Panc1 (cell line): ENCODE data around the gene KIF1A. TPM values are rescaled to one million over a fixed set of nuclear protein-coding genes. Genes with fewer than 3 reads are reported as not detected.
A peak's percentile ranks its signal among the peaks of the same experiment; 100 is the strongest.

Experiments used
- ATAC-seq: fragments of 200-7000 bp; cut with Tn5 transposase; 2 replicates; pipeline ENCODE4 v1.9.1; 2020; ENCODE audit warnings: mild to moderate bottlenecking, moderate library complexity
- BruUV-seq: library from RNA; stranded (reverse); fragments of 400-500 nt; replicated peaks from 2 replicates; lab custom pipeline; 2021; lab: Mats Ljungman, UMichigan
- CTCF ChIA-PET: fragments of 300-600 bp; sonication (Branson Sonifier 250); formaldehyde crosslinking; loops from one replicate; lab custom pipeline; 2022; ENCODE audit warnings: antibody characterized with exemption; lab: Charles Lee
- POLR2A ChIA-PET: fragments of 300-600 bp; sonication (Branson Sonifier 250); formaldehyde crosslinking; loops from one replicate; lab custom pipeline; 2022; ENCODE audit warnings: antibody characterized with exemption; lab: Charles Lee
- DNase-seq: peaks from one replicate; pipeline ENCODE4 v3.0.0-alpha.2; 2010; ENCODE audit warnings: low read depth, low spot score
- H3K27ac ChIP-seq: 2 replicates; pipeline ENCODE4 v1.5.1; 2011; ENCODE audit warnings: mild to moderate bottlenecking, low read length, inconsistent platforms
- H3K27me3 ChIP-seq: fragments of 200-500 bp; sonication (Bioruptor generic); 2 replicates; pipeline ENCODE4 v1.6.0; 2014; ENCODE audit warnings: low read length, inconsistent platforms; ENCODE audit not compliant: control insufficient read depth, insufficient read depth
- H3K36me3 ChIP-seq: fragments of 200-500 bp; sonication (Bioruptor generic); 2 replicates; pipeline ENCODE4 v1.5.1; 2014; ENCODE audit warnings: inconsistent platforms, mild to moderate bottlenecking, low read length, moderate library complexity; ENCODE audit not compliant: control insufficient read depth, insufficient read depth
- H3K4me1 ChIP-seq: 2 replicates; pipeline ENCODE4 v1.5.1; 2011; ENCODE audit warnings: inconsistent platforms, mild to moderate bottlenecking, low read length, moderate library complexity; ENCODE audit not compliant: control insufficient read depth, insufficient read depth
- H3K4me3 ChIP-seq, 2 experiments: 2 replicates each; pipeline ENCODE4 v1.5.1; 2011 to 2012; ENCODE audit warnings: low read depth in 2 of 2, low read length in 2 of 2, mild to moderate bottlenecking in 2 of 2, inconsistent platforms in 1 of 2, moderate library complexity in 1 of 2
- H3K9me3 ChIP-seq: fragments of 200-500 bp; sonication (Bioruptor generic); 2 replicates; pipeline ENCODE4 v1.5.1; 2014; ENCODE audit warnings: low read depth, mild to moderate bottlenecking, inconsistent platforms, low read length, moderate library complexity; ENCODE audit not compliant: control insufficient read depth, insufficient read depth
- CTCF ChIP-seq: fragments of 450-650 bp; IDR thresholded peaks from 2 replicates; pipeline ENCODE4 v1.5.1; 2017; ENCODE audit warnings: mild to moderate bottlenecking
- POLR2AphosphoS5 ChIP-seq: IDR thresholded peaks from 2 replicates; pipeline ENCODE4 v1.6.1; 2012; ENCODE audit warnings: mild to moderate bottlenecking, low read depth, low read length, moderate library complexity
- REST ChIP-seq, 2 experiments: IDR thresholded peaks; 2 replicates each; pipeline ENCODE4 v1.6.1; 2011 to 2012; ENCODE audit warnings: low read depth in 2 of 2, control low read depth in 1 of 2, low read length in 1 of 2, mild to moderate bottlenecking in 1 of 2, moderate library complexity in 1 of 2; ENCODE audit not compliant: insufficient read depth in 1 of 2
- SIN3A ChIP-seq: IDR thresholded peaks from 2 replicates; pipeline ENCODE4 v1.6.1; 2012; ENCODE audit warnings: low read depth, mild to moderate bottlenecking, low read length, moderate library complexity, borderline replicate concordance; ENCODE audit not compliant: insufficient read depth
- TCF7L2 ChIP-seq: IDR thresholded peaks from 2 replicates; pipeline ENCODE4 v1.6.1; 2011; ENCODE audit warnings: mild to moderate bottlenecking, low read depth, low read length, inconsistent platforms
- in situ Hi-C: cut with HindIII; loops from 2 replicates; pipeline ENCODE4 v1.10.0; 2016; ENCODE audit warnings: low sequenced_read_pairs, low pct_unique_long_range_greater_than_20kb
- intact Hi-C: fragments of 100-400 bp; cut with micrococcal nuclease; formaldehyde crosslinking; loops from one replicate; pipeline ENCODE4 v1.10.0; 2022; ENCODE audit not compliant: unreplicated experiment
- total RNA-seq: library from RNA; stranded (reverse); gene quantifications from one replicate; pipeline ENCODE4 v1.2.1, GENCODE V29; 2021; ENCODE audit not compliant: unreplicated experiment

Gene KIF1A
- total RNA-seq, 1 experiment from 2014 or later, result 132 TPM

- in situ Hi-C loops, result no loop called here
Observed at GRCh38 chr2:240840435-240841060, 20.5 kb upstream of the KIF1A start.

More at GRCh38 chr2:240840435-240841060, 20.5 kb upstream of the KIF1A start:
- H3K4me1 ChIP-seq, result no peaks in the 10 kb centered on the region
- 0 out of 2 replicates have a peak, but pooled peaks cover 2% of the 10 kb centered on the region for H3K27me3 ChIP-seq
- no peak overlapping the region for H3K4me3 ChIP-seq
- no peak overlapping the region for H3K27ac ChIP-seq
- H3K9me3 ChIP-seq, result no peaks in the 10 kb centered on the region
- no peak for TF ChIP-seq POLR2AphosphoS5
- peak; percentile 87 for TF ChIP-seq CTCF
- no peak for TF ChIP-seq SIN3A
- TF ChIP-seq TCF7L2, result no peak
- peak; percentile 86 to 94 for TF ChIP-seq REST (IDR thresholded peaks at IDR 0.05; ENCODE audit: insufficient read depth in 1 of 2, low read depth in 2 of 2, low read length in 1 of 2)
- ChIA-PET POLR2A (no interaction called here), CTCF (interaction anchor here (0.6 to 1.4 kb wide), 17 partner anchors 9 to 420 kb away, joined by 3 to 9 read pairs (median 3); no protein-coding TSS in a partner anchor)
- ATAC-seq (peak; percentile 91), DNase-seq (peak; percentile 25)
- BruUV-seq, result no TSS peak
- no peaks in the 10 kb centered on the region for H3K36me3 ChIP-seq
- intact Hi-C loops, result no loop called here
